HG03108 (cell line): ENCODE data around the gene RRM2.

ENCODE experiments used
- ATAC-seq: cut with Tn5 transposase; IDR thresholded peaks from one replicate; pipeline ENCODE4 v1.9.1; 2021; ENCODE audit warnings: moderate library complexity; ENCODE audit not compliant: unreplicated experiment

Gene RRM2

GRCh38 chr2:10122500-10123280 is at the start of gene RRM2:
TSS of gene RRM2 (plus strand) at chr2:10122739. CDS start at chr2:10122799, 60 bp downstream.
- peak; percentile 60 for ATAC-seq

- ATAC-seq: no peak
These were observed 48.8 kb upstream of the RRM2 start for GRCh38 chr2:10073706-10074105.

GRCh38 chr2:10075101-10075500 is 47.4 kb upstream of the RRM2 start:
- no peak for ATAC-seq

GRCh38 chr2:10075571-10076209 is 46.8 kb upstream of the RRM2 start:
- ATAC-seq: no peak

GRCh38 chr2:10076511-10076910 is 46.0 kb upstream of the RRM2 start:
- no peak for ATAC-seq

- ATAC-seq: no peak
These were observed 45.5 kb upstream of the RRM2 start for GRCh38 chr2:10076988-10077527.

GRCh38 chr2:10078001-10078400 is 44.5 kb upstream of the RRM2 start:
- no peak for ATAC-seq

GRCh38 chr2:10078704-10079265 is 43.8 kb upstream of the RRM2 start:
- ATAC-seq: no peak

GRCh38 chr2:10079266-10079869 is 43.2 kb upstream of the RRM2 start:
- ATAC-seq: peak; percentile 9

GRCh38 chr2:10079870-10080535 is 42.5 kb upstream of the RRM2 start, which contains the start of gene CYS1:
TSS of gene CYS1 (minus strand) at chr2:10080411. CDS start at chr2:10080223, 188 bp downstream.
- ATAC-seq: peak; percentile 37

GRCh38 chr2:10080536-10081304 is 41.8 kb upstream of the RRM2 start:
- peak; percentile 4 for ATAC-seq

GRCh38 chr2:10083046-10083445 is 39.5 kb upstream of the RRM2 start:
- no peak for ATAC-seq

- ATAC-seq: peak; percentile 43
These were observed 38.8 kb upstream of the RRM2 start for GRCh38 chr2:10083692-10084211.

GRCh38 chr2:10084223-10084865 is 38.2 kb upstream of the RRM2 start:
- no peak for ATAC-seq

- ATAC-seq: no peak
These were observed 37.4 kb upstream of the RRM2 start for GRCh38 chr2:10085043-10085667.

GRCh38 chr2:10085668-10086059 is 36.9 kb upstream of the RRM2 start:
- no peak for ATAC-seq

- ATAC-seq: no peak
These were observed 35.6 kb upstream of the RRM2 start for GRCh38 chr2:10086950-10087349.

GRCh38 chr2:10087360-10087759 is 35.2 kb upstream of the RRM2 start:
- no peak for ATAC-seq
